Endothelial cell of umbilical vein (primary cell): ENCODE measurements around the gene SCGB1A1. TPM values are rescaled to one million over a fixed set of nuclear protein-coding genes. Genes with fewer than 3 reads are reported as not detected.

ENCODE experiments used
- BruUV-seq: library from RNA; stranded (reverse); fragments of 400-500 nt; replicated peaks from 2 replicates; lab custom pipeline; 2021; lab: Mats Ljungman, UMichigan
- CTCF ChIA-PET: fragments of 300-600, 350-600 bp; sonication (Branson Sonifier 250); formaldehyde crosslinking; loops from one replicate; lab custom pipeline; 2021; ENCODE audit warnings: antibody characterized with exemption, inconsistent platforms; lab: Charles Lee
- POLR2A ChIA-PET: fragments of 300-600, 350-600 bp; sonication (Branson Sonifier 250); formaldehyde crosslinking; loops from one replicate; lab custom pipeline; 2021; ENCODE audit warnings: antibody characterized with exemption, inconsistent platforms; lab: Charles Lee
- DNase-seq: peaks from one replicate; pipeline ENCODE4 v3.0.0-alpha.2; 2011; ENCODE audit warnings: low read depth, low spot score
- FAIRE-seq: peaks from 2 replicates; lab custom pipeline; 2011; peaks lifted over from hg19 to GRCh38; lab: Jason Lieb, UNC
- H2AFZ ChIP-seq: 2 replicates; pipeline ENCODE4 v1.6.0; 2012; ENCODE audit warnings: low read depth, low read length, control low read depth, inconsistent platforms
- H3K27ac ChIP-seq: 2 replicates; pipeline ENCODE4 v1.5.1; 2011; ENCODE audit warnings: low read depth, mild to moderate bottlenecking, control low read depth, low read length, moderate library complexity; ENCODE audit not compliant: insufficient read depth
- H3K27me3 ChIP-seq, 2 experiments: 2 replicates each; pipeline versions ENCODE4 v1.6.0 to v1.6.1; 2011; ENCODE audit warnings: low read length in 2 of 2, mixed read lengths in 1 of 2; ENCODE audit not compliant: control insufficient read depth in 2 of 2, insufficient read depth in 2 of 2
- H3K36me3 ChIP-seq, 2 experiments: 2 replicates in 1 of 2; 3 replicates in 1 of 2; pipeline ENCODE4 v1.5.1; 2011; ENCODE audit warnings: low read length in 2 of 2, mild to moderate bottlenecking in 1 of 2, moderate library complexity in 1 of 2; ENCODE audit not compliant: control insufficient read depth in 2 of 2, insufficient read depth in 2 of 2; ENCODE audit errors: extremely low read depth in 1 of 2
- H3K4me1 ChIP-seq: 3 replicates; pipeline ENCODE4 v1.5.1; 2011; ENCODE audit warnings: mild to moderate bottlenecking, low read length; ENCODE audit not compliant: control insufficient read depth, insufficient read depth; ENCODE audit errors: extremely low read depth
- H3K4me2 ChIP-seq: 2 replicates; pipeline ENCODE4 v1.6.1; 2011; ENCODE audit warnings: low read length, control low read depth, mixed read lengths; ENCODE audit not compliant: insufficient read depth
- H3K4me3 ChIP-seq, 3 experiments: fragments of 200-600 bp in 1 of 3; sonication (generic), shearing (Covaris generic) in 1 of 3; replicated peaks in 1 of 3; 2 replicates each; pipeline ENCODE4 v1.5.1; 2011 to 2016; ENCODE audit warnings: control low read depth in 3 of 3, low read length in 3 of 3, mild to moderate bottlenecking in 2 of 3, inconsistent platforms in 1 of 3, low read depth in 1 of 3, moderate library complexity in 1 of 3; ENCODE audit not compliant: insufficient read depth in 1 of 3
- H3K79me2 ChIP-seq: 2 replicates; pipeline ENCODE4 v1.6.0; 2012; ENCODE audit warnings: low read length, inconsistent platforms; ENCODE audit not compliant: control insufficient read depth, insufficient read depth
- H3K9ac ChIP-seq: replicated peaks from 2 replicates; pipeline ENCODE3; 2011; ENCODE audit warnings: low read length, control low read depth; ENCODE audit not compliant: insufficient read depth; ENCODE audit errors: extremely low read depth
- H3K9me1 ChIP-seq: replicated peaks from 3 replicates; pipeline ENCODE4 v1.6.0; 2011; ENCODE audit warnings: mild to moderate bottlenecking, low read length; ENCODE audit not compliant: control insufficient read depth, insufficient read depth; ENCODE audit errors: extremely low read depth
- H3K9me3 ChIP-seq: replicated peaks from 2 replicates; pipeline ENCODE4 v1.5.1; 2012; ENCODE audit warnings: low read length, inconsistent platforms; ENCODE audit not compliant: control insufficient read depth, insufficient read depth
- H4K20me1 ChIP-seq: replicated peaks from 2 replicates; pipeline ENCODE3; 2011; ENCODE audit warnings: mild to moderate bottlenecking, low read length; ENCODE audit not compliant: control insufficient read depth, insufficient read depth; ENCODE audit errors: extremely low read depth
- CTCF ChIP-seq, 2 donors: IDR thresholded peaks; 1 replicate in 1 of 2; 2 replicates in 1 of 2; pipeline ENCODE4 v1.5.1; 2011; ENCODE audit warnings: low read length in 2 of 2, mild to moderate bottlenecking in 2 of 2, moderate library complexity in 2 of 2, control low read depth in 1 of 2, inconsistent platforms in 1 of 2, low read depth in 1 of 2; ENCODE audit not compliant: insufficient read depth in 1 of 2; ENCODE audit errors: extremely low read depth in 1 of 2
- EZH2 ChIP-seq: IDR thresholded peaks from 2 replicates; pipeline ENCODE4 v1.6.1; 2012; ENCODE audit warnings: borderline replicate concordance, low read depth, mild to moderate bottlenecking, moderate library complexity, low read length, inconsistent platforms; ENCODE audit not compliant: severe bottlenecking
- FOS ChIP-seq: IDR thresholded peaks from 2 replicates; pipeline ENCODE4 v1.6.1; 2011; ENCODE audit warnings: mild to moderate bottlenecking, low read length, moderate library complexity, borderline replicate concordance; ENCODE audit not compliant: insufficient read depth
- GATA2 ChIP-seq: IDR thresholded peaks from 2 replicates; pipeline ENCODE4 v1.7.0; 2011; ENCODE audit warnings: low read depth, mild to moderate bottlenecking, moderate library complexity, mixed read lengths, low read length; ENCODE audit not compliant: insufficient read length, insufficient read depth
- JUN ChIP-seq: IDR thresholded peaks from 2 replicates; pipeline ENCODE4 v1.6.1; 2011; ENCODE audit warnings: borderline replicate concordance, low read depth; ENCODE audit not compliant: insufficient read length, insufficient read depth
- MAX ChIP-seq: IDR thresholded peaks from 2 replicates; pipeline ENCODE4 v1.6.1; 2011; ENCODE audit not compliant: insufficient read depth, insufficient read length
- MYC ChIP-seq: IDR thresholded peaks from one replicate; pipeline ENCODE4 v1.6.1; 2011; ENCODE audit warnings: mild to moderate bottlenecking, low read depth, low read length
- POLR2A ChIP-seq: IDR thresholded peaks from 2 replicates; pipeline ENCODE4 v1.6.1; 2012; ENCODE audit warnings: low read depth, mild to moderate bottlenecking, control low read depth, low read length
- POLR2AphosphoS5 ChIP-seq: IDR thresholded peaks from 2 replicates; pipeline ENCODE4 v1.6.1; 2012; ENCODE audit warnings: low read depth, mild to moderate bottlenecking, control low read depth, low read length, moderate library complexity; ENCODE audit not compliant: insufficient read depth
- dilution Hi-C: fragments of 300-500 bp; cut with MboI; formaldehyde crosslinking; loops from one replicate; pipeline ENCODE4 v1.15.0; 2019; ENCODE audit warnings: low sequenced_read_pairs; ENCODE audit not compliant: extremely low pct_ligation_motif_present
- intact Hi-C: fragments of 100-400 bp; cut with micrococcal nuclease; formaldehyde crosslinking; loops from one replicate; pipeline ENCODE4 v1.10.0; 2022
- polyA plus RNA-seq, 4 experiments: library from polyadenylated mRNA; depleted of rRNA in 3 of 4; stranded (reverse) in 3 of 4; unstranded in 1 of 4; fragments of >200 nt; gene quantifications; 2 replicates each; pipeline versions ENCODE4 v1.2.1 to v1.2.3, GENCODE V29; 2011 to 2012; ENCODE audit warnings: missing spikeins in 1 of 4
- total RNA-seq: library from RNA; stranded (reverse); gene quantifications from 2 replicates; pipeline ENCODE4 v1.2.3, GENCODE V29; 2021

SCGB1A1 gene
- total and polyA plus RNA-seq, 2 donors (not counting 3 experiments of a cell fraction or from before 2014, with no cell fraction given): not detected

GRCh38 chr11:62419314-62419929 lies 589 bp downstream of the SCGB1A1 start:
- no peaks in the 10 kb centered on the region for H3K36me3 ChIP-seq
- H3K9me1 ChIP-seq: no peaks in the 10 kb centered on the region
- no peak overlapping the region for H3K9ac ChIP-seq
- FAIRE-seq (no peak), DNase-seq (no peak)
- intact Hi-C loops: no loop called here
- no peak overlapping the region for H3K4me3 ChIP-seq
- H3K27me3 ChIP-seq: peaks cover 3 to 6% of the 10 kb centered on the region in 2 experiments
- no peaks in the 10 kb centered on the region for H4K20me1 ChIP-seq
- H3K4me2 ChIP-seq: no peak overlapping the region
- no peak overlapping the region for H3K27ac ChIP-seq
- BruUV-seq: no TSS peak
- H3K4me1 ChIP-seq: no peaks in the 10 kb centered on the region
- CTCF ChIA-PET: interaction anchor here (0.6 to 1.9 kb wide), 8 partner anchors 21 to 275 kb away, joined by 3 to 14 read pairs (median 3); no protein-coding TSS in a partner anchor
- POLR2A ChIA-PET: interaction anchor here (1.2 kb wide), 1 partner anchor 141 kb away, joined by 3 read pairs; no protein-coding TSS in a partner anchor
- dilution Hi-C loops: no loop called here
- no peaks in the 10 kb centered on the region for H3K9me3 ChIP-seq
- no peak overlapping the region for H2AFZ ChIP-seq
- H3K79me2 ChIP-seq: no peaks in the 10 kb centered on the region
- TF ChIP-seq EZH2 (no peak), FOS (no peak), POLR2AphosphoS5 (no peak), POLR2A (no peak), MYC (no peak), MAX (no peak), GATA2 (no peak), JUN (no peak), CTCF (IDR thresholded peaks at IDR 0.05; ENCODE audit: extremely low read depth in 1 of 2, insufficient read depth in 1 of 2, low read depth in 1 of 2, low read length in 2 of 2) (no peak)
